ENCODE results near the gene EPHA10.

EPHA10 gene

GRCh38 chr1:37732111-37732780, 32.7 kb downstream of the EPHA10 start:
- DNase-seq, result no peak

- no peak for DNase-seq
These were observed 33.5 kb downstream of the EPHA10 start for GRCh38 chr1:37731312-37732019.

- no peak for DNase-seq
These were observed 34.5 kb downstream of the EPHA10 start for GRCh38 chr1:37730376-37730775.

- no peak for DNase-seq
These were observed 36.5 kb downstream of the EPHA10 start for GRCh38 chr1:37728416-37728815.

- no peak for DNase-seq
These were observed 38.0 kb downstream of the EPHA10 start for GRCh38 chr1:37726751-37727585.

- no peak for DNase-seq
These were observed 38.9 kb downstream of the EPHA10 start for GRCh38 chr1:37725851-37726613.

- DNase-seq, result no peak
These were observed 40.3 kb downstream of the EPHA10 start for GRCh38 chr1:37724575-37724974.

- no peak for DNase-seq
These were observed 41.4 kb downstream of the EPHA10 start for GRCh38 chr1:37723390-37724078.

GRCh38 chr1:37723072-37723389, 41.9 kb downstream of the EPHA10 start:
- DNase-seq, result no peak

GRCh38 chr1:37722181-37723071, 42.5 kb downstream of the EPHA10 start:
- DNase-seq, result no peak

GRCh38 chr1:37721565-37721964, 43.4 kb downstream of the EPHA10 start:
- no peak for DNase-seq

GRCh38 chr1:37720231-37721130, 44.4 kb downstream of the EPHA10 start:
- DNase-seq, result no peak

GRCh38 chr1:37719572-37720195, 45.2 kb downstream of the EPHA10 start:
- no peak for DNase-seq

- no peak for DNase-seq
These were observed 45.9 kb downstream of the EPHA10 start for GRCh38 chr1:37718901-37719571.

- DNase-seq, result no peak
These were observed 46.6 kb downstream of the EPHA10 start for GRCh38 chr1:37718181-37718900.

GRCh38 chr1:37717631-37718030, 47.3 kb downstream of the EPHA10 start:
- DNase-seq, result no peak

GRCh38 chr1:37716321-37716720, 48.6 kb downstream of the EPHA10 start:
- DNase-seq, result no peak

GRCh38 chr1:37714689-37715088, 50.2 kb downstream of the EPHA10 start:
- DNase-seq, result no peak

- DNase-seq, result no peak
These were observed 50.7 kb downstream of the EPHA10 start for GRCh38 chr1:37714226-37714625.
